HCT116 (cell line): ENCODE data around the gene MRPS23. TPM values are rescaled to one million over a fixed set of nuclear protein-coding genes. Genes with fewer than 3 reads are reported as not detected.

ENCODE experiments used
- ATAC-seq: fragments of 200-7000 bp; cut with Tn5 transposase; 2 replicates; pipeline ENCODE4 v1.9.1; 2020; ENCODE audit warnings: mild to moderate bottlenecking, moderate library complexity
- BruUV-seq: library from RNA; stranded (reverse); fragments of 400-500 nt; replicated peaks from 2 replicates; lab custom pipeline; 2021; lab: Mats Ljungman, UMichigan
- CTCF ChIA-PET: fragments of 300-600 bp; sonication (Branson Sonifier 250); formaldehyde crosslinking; loops from one replicate; lab custom pipeline; 2021; ENCODE audit warnings: antibody characterized with exemption; lab: Charles Lee
- POLR2A ChIA-PET: fragments of 300-600, 350-600 bp; sonication (Branson Sonifier 250); formaldehyde crosslinking; loops from one replicate; lab custom pipeline; 2021; ENCODE audit warnings: antibody characterized with exemption; lab: Charles Lee
- RAD21 ChIA-PET, 2 experiments: fragments of 300-600 bp; sonication (Branson Sonifier 250); formaldehyde crosslinking; loops; one replicate each; lab custom pipeline; 2023; ENCODE audit warnings: low total read pairs in 2 of 2; ENCODE audit not compliant: uncharacterized antibody in 2 of 2, unreplicated experiment in 2 of 2, low non-redundant PET in 1 of 2; lab: Charles Lee
- DNase-seq: peaks from one replicate; pipeline ENCODE4 v3.0.0-alpha.2; 2010; ENCODE audit warnings: low read depth, low spot score
- H2AFZ ChIP-seq: fragments of 200-600 bp; shearing (Covaris generic), sonication (generic); 2 replicates; pipeline ENCODE4 v1.6.1; 2017; ENCODE audit warnings: low read depth, mixed run types, mixed read lengths, antibody characterized with exemption, low read length; ENCODE audit not compliant: poor library complexity, severe bottlenecking
- H3K27ac ChIP-seq: 2 replicates; pipeline ENCODE4 v1.5.1; 2012; ENCODE audit warnings: low read depth, low read length
- H3K27me3 ChIP-seq: fragments of 200-600 bp; sonication (generic); 2 replicates; pipeline ENCODE4 v1.6.1; 2016; ENCODE audit warnings: mixed run types, low read length, mixed read lengths; ENCODE audit not compliant: insufficient read depth
- H3K36me3 ChIP-seq, 2 experiments: fragments of 200-500 bp in 1 of 2; fragments of 200-600 bp in 1 of 2; sonication (Bioruptor generic) in 1 of 2; sonication (generic) in 1 of 2; 2 replicates each; pipeline versions ENCODE4 v1.5.1 to v1.6.1; 2014 to 2016; ENCODE audit warnings: low read length in 2 of 2, inconsistent platforms in 1 of 2, mixed read lengths in 1 of 2, mixed run types in 1 of 2; ENCODE audit not compliant: insufficient read depth in 2 of 2, control insufficient read depth in 1 of 2
- H3K4me1 ChIP-seq, 2 experiments: fragments of 200-600 bp in 1 of 2; sonication (generic) in 1 of 2; 2 replicates each; pipeline versions ENCODE4 v1.5.1 to v1.6.1; 2012 to 2017; ENCODE audit warnings: low read length in 2 of 2, inconsistent platforms in 1 of 2, mild to moderate bottlenecking in 1 of 2, mixed read lengths in 1 of 2, mixed run types in 1 of 2, moderate library complexity in 1 of 2; ENCODE audit not compliant: insufficient read depth in 2 of 2, control insufficient read depth in 1 of 2
- H3K4me2 ChIP-seq: fragments of 200-600 bp; sonication (generic); 2 replicates; pipeline ENCODE4 v1.6.1; 2017; ENCODE audit warnings: mixed run types, low read length, mixed read lengths
- H3K4me3 ChIP-seq, 2 experiments: fragments of 200-600 bp in 1 of 2; sonication (generic) in 1 of 2; replicated peaks in 1 of 2; 2 replicates each; pipeline ENCODE4 v1.5.1; 2011 to 2016; ENCODE audit warnings: low read length in 2 of 2, control low read depth in 1 of 2, low read depth in 1 of 2, mild to moderate bottlenecking in 1 of 2, mixed read lengths in 1 of 2, mixed run types in 1 of 2
- H3K79me2 ChIP-seq: fragments of 200-600 bp; sonication (generic); 2 replicates; pipeline ENCODE4 v1.6.1; 2017; ENCODE audit warnings: mild to moderate bottlenecking, mixed run types, low read length, moderate library complexity, mixed read lengths; ENCODE audit not compliant: insufficient read depth
- H3K9ac ChIP-seq: fragments of 200-600 bp; sonication (generic); 2 replicates; pipeline ENCODE4 v1.6.1; 2016; ENCODE audit warnings: low read length, mixed read lengths
- H3K9me2 ChIP-seq: fragments of 200-600 bp; sonication (generic), shearing (Covaris generic); 2 replicates; pipeline ENCODE4 v1.6.1; 2017; ENCODE audit warnings: mixed run types, mild to moderate bottlenecking, moderate library complexity; ENCODE audit not compliant: insufficient read depth
- H3K9me3 ChIP-seq, 2 experiments: fragments of 200-500 bp in 1 of 2; fragments of 200-600 bp in 1 of 2; sonication (Bioruptor generic) in 1 of 2; sonication (generic) in 1 of 2; 2 replicates each; pipeline ENCODE4 v1.6.1; 2014 to 2017; ENCODE audit warnings: low read length in 2 of 2, mixed read lengths in 2 of 2, inconsistent platforms in 1 of 2, low read depth in 1 of 2, mild to moderate bottlenecking in 1 of 2, mixed run types in 1 of 2, moderate library complexity in 1 of 2; ENCODE audit not compliant: control insufficient read depth in 1 of 2, insufficient read depth in 1 of 2
- H4K20me1 ChIP-seq: fragments of 200-600 bp; sonication (generic), shearing (Covaris generic); 2 replicates; pipeline ENCODE4 v1.6.1; 2017; ENCODE audit warnings: mixed run types, mild to moderate bottlenecking, moderate library complexity; ENCODE audit not compliant: insufficient read depth
- CBX3 ChIP-seq: IDR thresholded peaks from 2 replicates; pipeline ENCODE4 v1.6.1; 2012; ENCODE audit warnings: low read depth
- CTCF ChIP-seq, 3 experiments: fragments of 200-600 bp in 1 of 3; sonication (generic) in 1 of 3; IDR thresholded peaks in 2 of 3; conservative IDR thresholded peaks in 1 of 3; 2 replicates each; pipeline ENCODE4 v1.5.1; 2012 to 2017; ENCODE audit warnings: low read depth in 2 of 3, low read length in 2 of 3, antibody characterized with exemption in 1 of 3, borderline replicate concordance in 1 of 3, control low read depth in 1 of 3, mild to moderate bottlenecking in 1 of 3, mixed read lengths in 1 of 3, mixed run types in 1 of 3, moderate library complexity in 1 of 3; ENCODE audit not compliant: insufficient read depth in 1 of 3
- FOSL1 ChIP-seq: IDR thresholded peaks from 2 replicates; pipeline ENCODE4 v1.6.1; 2012; ENCODE audit warnings: low read depth
- JUND ChIP-seq: IDR thresholded peaks from 2 replicates; pipeline ENCODE4 v1.6.1; 2012
- MAX ChIP-seq: IDR thresholded peaks from 2 replicates; pipeline ENCODE4 v1.6.1; 2012
- POLR2A ChIP-seq: IDR thresholded peaks from 2 replicates; pipeline ENCODE4 v1.7.0; 2011; ENCODE audit warnings: borderline replicate concordance; ENCODE audit not compliant: insufficient read depth, insufficient read length; ENCODE audit errors: extremely low read depth
- POLR2AphosphoS5 ChIP-seq: IDR thresholded peaks from 2 replicates; pipeline ENCODE4 v1.6.1; 2011; ENCODE audit warnings: mild to moderate bottlenecking, low read depth, low read length, moderate library complexity
- SIN3A ChIP-seq: IDR thresholded peaks from 2 replicates; pipeline ENCODE4 v1.6.1; 2012; ENCODE audit warnings: low read depth
- SP1 ChIP-seq: IDR thresholded peaks from 2 replicates; pipeline ENCODE4 v1.6.1; 2012; ENCODE audit warnings: low read depth
- SRF ChIP-seq: IDR thresholded peaks from 2 replicates; pipeline ENCODE4 v1.6.1; 2012; ENCODE audit warnings: low read depth
- TCF7L2 ChIP-seq: IDR thresholded peaks from 2 replicates; pipeline ENCODE4 v1.7.0; 2011; ENCODE audit warnings: borderline replicate concordance, inconsistent platforms; ENCODE audit not compliant: insufficient read depth, insufficient read length; ENCODE audit errors: extremely low read depth
- YY1 ChIP-seq: IDR thresholded peaks from 2 replicates; pipeline ENCODE4 v1.6.1; 2011; ENCODE audit warnings: low read length, low read depth, moderate library complexity, mild to moderate bottlenecking; ENCODE audit not compliant: insufficient replicate concordance; ENCODE audit errors: extremely low read depth
- ZFX ChIP-seq: fragments of 450-650 bp; IDR thresholded peaks from 2 replicates; pipeline ENCODE4 v1.6.1; 2017
- ZNF274 ChIP-seq: fragments of 200-500 bp; sonication (Bioruptor generic); IDR thresholded peaks from 2 replicates; pipeline ENCODE4 v1.6.1; 2014; ENCODE audit warnings: mild to moderate bottlenecking, low read depth, low read length, inconsistent platforms
- intact Hi-C: fragments of 100-400 bp; cut with micrococcal nuclease; formaldehyde crosslinking; loops from 2 replicates; pipeline ENCODE4 v1.10.0; 2022
- total RNA-seq: library from RNA; stranded (reverse); gene quantifications from one replicate; pipeline ENCODE4 v1.2.1, GENCODE V29; 2021; ENCODE audit not compliant: unreplicated experiment

Gene MRPS23
- total RNA-seq, 1 experiment from 2014 or later: 109 TPM

- no peaks in the 10 kb centered on the region for H3K4me1 ChIP-seq
- no peaks in the 10 kb centered on the region for H3K9me2 ChIP-seq
- no peak overlapping the region for H3K27ac ChIP-seq
- no peak for DNase-seq
- BruUV-seq: no TSS peak
- intact Hi-C loops: no loop called here
- peaks cover 38% of the 10 kb centered on the region for H3K79me2 ChIP-seq
- no peak overlapping the region for H3K4me2 ChIP-seq
- TF ChIP-seq YY1 (no peak), CTCF (IDR thresholded peaks at IDR 0.05 in 2 of 3, conservative IDR thresholded peaks at IDR 0.05 in 1 of 3; ENCODE audit: borderline replicate concordance in 1 of 3, insufficient read depth in 1 of 3, low read depth in 2 of 3, low read length in 2 of 3) (no peak), POLR2A (no peak), FOSL1 (no peak)
- H2AFZ ChIP-seq: no peak overlapping the region
- ChIA-PET POLR2A (no interaction called here), RAD21 (no interaction called here), CTCF (interaction anchor here (1.1 kb wide), 1 partner anchor 273 kb away, joined by 3 read pairs; no protein-coding TSS in a partner anchor)
- no peaks in the 10 kb centered on the region for H3K9me3 ChIP-seq
- H3K36me3 ChIP-seq: peaks cover 24 to 34% of the 10 kb centered on the region in 2 experiments; a peak in 3 of 4 replicates
- H3K27me3 ChIP-seq: no peaks in the 10 kb centered on the region
- ATAC-seq: no peak
- H3K9ac ChIP-seq: no peak overlapping the region
- 0 out of 2 replicates have a peak, but pooled peaks cover 5% of the 10 kb centered on the region for H4K20me1 ChIP-seq
- no peak overlapping the region for H3K4me3 ChIP-seq
Observed at GRCh38 chr17:57839571-57839923, 10.3 kb downstream of the MRPS23 start.

GRCh38 chr17:57838857-57839570 is 10.8 kb downstream of the MRPS23 start:
- intact Hi-C loops: no loop called here
- H2AFZ ChIP-seq: no peak overlapping the region
- no peak overlapping the region for H3K27ac ChIP-seq
- H3K9ac ChIP-seq: no peak overlapping the region
- H3K36me3 ChIP-seq: peaks cover 24 to 32% of the 10 kb centered on the region in 2 experiments; a peak in 3 of 4 replicates
- H3K4me2 ChIP-seq: no peak overlapping the region
- no peak for ATAC-seq
- no peak overlapping the region for H3K4me3 ChIP-seq
- H3K9me3 ChIP-seq: no peaks in the 10 kb centered on the region
- H3K79me2 ChIP-seq: peaks cover 33% of the 10 kb centered on the region
- no peak for DNase-seq
- ChIA-PET POLR2A (no interaction called here), CTCF (interaction anchor here (1.1 kb wide), 1 partner anchor 273 kb away, joined by 3 read pairs; no protein-coding TSS in a partner anchor), RAD21 (no interaction called here)
- no TSS peak for BruUV-seq
- no peaks in the 10 kb centered on the region for H3K27me3 ChIP-seq
- no peaks in the 10 kb centered on the region for H3K9me2 ChIP-seq
- TF ChIP-seq POLR2AphosphoS5: no peak
- no peak for TF ChIP-seq SP1
- no peak for TF ChIP-seq SIN3A
- TF ChIP-seq FOSL1: no peak
- TF ChIP-seq MAX: no peak
- TF ChIP-seq ZFX: no peak
- TF ChIP-seq SRF: no peak
- TF ChIP-seq ZNF274: no peak
- no peak for TF ChIP-seq JUND
- TF ChIP-seq CBX3: no peak
- no peak for TF ChIP-seq TCF7L2
- TF ChIP-seq YY1: no peak
- 0 out of 4 replicates have a peak, but pooled peaks cover 0 to 5% of the 10 kb centered on the region in 2 experiments for H3K4me1 ChIP-seq
- 0 out of 2 replicates have a peak, but pooled peaks cover 4% of the 10 kb centered on the region for H4K20me1 ChIP-seq
